DND-41 (cell line): ENCODE measurements around the gene ALDOA.

Experiments used
- CTCF ChIP-seq: IDR thresholded peaks from 2 replicates; pipeline ENCODE4 v1.5.1; 2012; ENCODE audit warnings: borderline replicate concordance, low read length, moderate library complexity, mild to moderate bottlenecking; ENCODE audit not compliant: poor library complexity, severe bottlenecking; ENCODE audit errors: extremely low read depth
- EZH2 ChIP-seq: IDR thresholded peaks from 3 replicates; pipeline ENCODE4 v1.6.1; 2012; ENCODE audit warnings: borderline replicate concordance, low read depth, mild to moderate bottlenecking, moderate library complexity, low read length, inconsistent platforms; ENCODE audit not compliant: severe bottlenecking

DNA sequence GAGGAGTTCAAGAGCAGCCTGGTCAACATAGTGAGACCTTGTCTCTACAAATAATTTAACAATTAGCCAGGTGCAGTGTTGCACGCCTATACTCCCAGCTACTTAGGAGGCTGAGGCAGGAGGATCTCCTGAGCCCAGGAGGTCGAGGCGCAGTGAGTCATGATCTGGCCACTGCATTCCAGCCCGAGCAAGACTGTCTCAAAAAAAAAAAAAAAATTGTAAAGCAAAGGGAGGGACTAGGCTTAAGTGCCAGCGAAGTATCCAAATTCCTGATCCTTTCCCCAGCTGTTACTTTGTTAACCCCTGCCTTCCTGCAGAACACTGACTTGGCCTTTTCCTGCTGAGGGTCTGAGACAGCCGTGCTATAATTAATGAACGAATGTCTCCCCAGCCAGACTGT, 45.1 kb downstream of the ALDOA start:
- TF ChIP-seq CTCF (no peak), EZH2 (no peak)
